ENCODE results near the gene DENND2C.

- no peak for TF ChIP-seq EZH2 (IDR thresholded peaks at IDR 0.05; ENCODE audit: borderline replicate concordance, low read length)
- TF ChIP-seq CTCF (conservative IDR thresholded peaks at IDR 0.05 in 1 of 2, IDR thresholded peaks at IDR 0.05 in 1 of 2; ENCODE audit: extremely low read depth in 1 of 2, insufficient read depth in 1 of 2, low read depth in 1 of 2, low read length in 2 of 2) = no peak
These were observed 43.1 kb upstream of the DENND2C start for GRCh38 chr1:114712977-114713376.
